Erythroblast (primary cell): ENCODE data around the gene SLC43A2.

Experiments used
- GATA1 ChIP-seq: IDR thresholded peaks from 2 replicates; pipeline ENCODE4 v1.6.1; 2011; ENCODE audit warnings: low read depth, mild to moderate bottlenecking, control low read depth, low read length, moderate library complexity
- POLR2A ChIP-seq: IDR thresholded peaks from 2 replicates; pipeline ENCODE4 v1.6.1; 2011; ENCODE audit warnings: mild to moderate bottlenecking, low read length

- TF ChIP-seq POLR2A (no peak), GATA1 (no peak)
Measured at GRCh38 chr17:1597861-1598342, 30.7 kb downstream of the SLC43A2 start.
